ENCODE results near the gene NISCH. TPM values are rescaled to one million over a fixed set of nuclear protein-coding genes. Genes with fewer than 3 reads are reported as not detected.

NISCH gene
- total and polyA plus RNA-seq, 2 donors (not counting 1 experiment from before 2014, with no cell fraction given): 130 to 169 TPM

GRCh38 chr3:52477076-52477795, 21.8 kb downstream of the NISCH start:
- ATAC-seq (ENCODE audit: low read depth) (no peak), DNase-seq (no peak)
- no peak overlapping the region for H3K4me3 ChIP-seq (ENCODE audit: control extremely low read depth in 1 of 5, extremely low read depth in 1 of 5, insufficient read depth in 1 of 5, low read depth in 2 of 5, low read length in 4 of 5)
- intact Hi-C loops (cut with micrococcal nuclease): no loop called here
- H3K27me3 ChIP-seq (replicated peaks in 1 of 4; ENCODE audit: control extremely low read depth in 1 of 4, control insufficient read depth in 3 of 4, insufficient read depth in 4 of 4, low read length in 3 of 4): no peaks in the 10 kb centered on the region
- 99% methylated on average over 16 of the region's 16 CpGs for WGBS (ENCODE audit: insufficient coverage)
- no peaks in the 10 kb centered on the region for H3K4me1 Mint-ChIP-seq
- no peak overlapping the region for H3K27ac ChIP-seq (ENCODE audit: low read length in 2 of 2)
- H3K4me3 Mint-ChIP-seq: no peak overlapping the region
- peaks cover 4 to 80% of the 10 kb centered on the region in 2 experiments for H3K36me3 ChIP-seq (replicated peaks in 1 of 2; ENCODE audit: control extremely low read depth in 1 of 2, control insufficient read depth in 1 of 2, extremely low read depth in 1 of 2, insufficient read depth in 2 of 2, low read length in 1 of 2)
- no peak overlapping the region for H3K27ac Mint-ChIP-seq
- peaks cover 1% of the 10 kb centered on the region for H3K79me2 ChIP-seq (ENCODE audit: control insufficient read depth, insufficient read depth, low read length)
- no peaks in the 10 kb centered on the region for H3K4me1 ChIP-seq (ENCODE audit: control insufficient read depth in 2 of 2, insufficient read depth in 2 of 2, low read length in 2 of 2)
- no peaks in the 10 kb centered on the region for H3K27me3 Mint-ChIP-seq
- H3K4me2 ChIP-seq (replicated peaks; ENCODE audit: low read depth, low read length, poor library complexity, severe bottlenecking): no peak overlapping the region
- POLR2A ChIA-PET: no interaction called here
- H3K9ac ChIP-seq (ENCODE audit: low read length): no peak overlapping the region
- no peaks in the 10 kb centered on the region for H3K9me3 ChIP-seq (ENCODE audit: control extremely low read depth in 1 of 3, control insufficient read depth in 2 of 3, insufficient read depth in 1 of 3, low read length in 2 of 3)
- TF ChIP-seq CTCF (IDR thresholded peaks at IDR 0.05) (no peak), EZH2 (IDR thresholded peaks at IDR 0.05; ENCODE audit: borderline replicate concordance, insufficient read depth, low read depth, low read length, poor library complexity, severe bottlenecking) (no peak)
- no peak overlapping the region for H2AFZ ChIP-seq (ENCODE audit: insufficient read depth, low read depth, low read length, poor library complexity, severe bottlenecking)
- H3K9me3 Mint-ChIP-seq (ENCODE audit: insufficient read depth): no peaks in the 10 kb centered on the region
- H4K20me1 ChIP-seq (ENCODE audit: control insufficient read depth, insufficient read depth, low read length, poor library complexity, severe bottlenecking): no peaks in the 10 kb centered on the region
- CTCF ChIA-PET: no interaction called here

GRCh38 chr3:52477796-52478095, 22.3 kb downstream of the NISCH start:
- Histone ChIP-seq H2AFZ (ENCODE audit: insufficient read depth, low read depth, low read length, poor library complexity, severe bottlenecking) (no peak overlapping the region), H3K4me3 (ENCODE audit: control extremely low read depth in 1 of 5, extremely low read depth in 1 of 5, insufficient read depth in 1 of 5, low read depth in 2 of 5, low read length in 4 of 5) (no peak overlapping the region), H3K9ac (ENCODE audit: low read length) (no peak overlapping the region), H3K9me3 (ENCODE audit: control extremely low read depth in 1 of 3, control insufficient read depth in 2 of 3, insufficient read depth in 1 of 3, low read length in 2 of 3) (no peaks in the 10 kb centered on the region), H4K20me1 (ENCODE audit: control insufficient read depth, insufficient read depth, low read length, poor library complexity, severe bottlenecking) (no peaks in the 10 kb centered on the region), H3K79me2 (ENCODE audit: control insufficient read depth, insufficient read depth, low read length) (no peaks in the 10 kb centered on the region), H3K4me1 (ENCODE audit: control insufficient read depth in 2 of 2, insufficient read depth in 2 of 2, low read length in 2 of 2) (no peaks in the 10 kb centered on the region), H3K4me2 (replicated peaks; ENCODE audit: low read depth, low read length, poor library complexity, severe bottlenecking) (no peak overlapping the region), H3K27me3 (replicated peaks in 1 of 4; ENCODE audit: control extremely low read depth in 1 of 4, control insufficient read depth in 3 of 4, insufficient read depth in 4 of 4, low read length in 3 of 4) (no peaks in the 10 kb centered on the region), H3K27ac (ENCODE audit: low read length in 2 of 2) (no peak overlapping the region), H3K36me3 (replicated peaks in 1 of 2; ENCODE audit: control extremely low read depth in 1 of 2, control insufficient read depth in 1 of 2, extremely low read depth in 1 of 2, insufficient read depth in 2 of 2, low read length in 1 of 2) (peaks cover 4 to 79% of the 10 kb centered on the region in 2 experiments)
- DNase-seq: no peak
- Mint-ChIP-seq H3K4me3 (no peak overlapping the region), H3K27me3 (no peaks in the 10 kb centered on the region), H3K4me1 (no peaks in the 10 kb centered on the region), H3K9me3 (ENCODE audit: insufficient read depth) (no peaks in the 10 kb centered on the region), H3K27ac (no peak overlapping the region)
- no peak for ATAC-seq (ENCODE audit: low read depth)
- TF ChIP-seq CTCF (IDR thresholded peaks at IDR 0.05): no peak
- TF ChIP-seq EZH2 (IDR thresholded peaks at IDR 0.05; ENCODE audit: borderline replicate concordance, insufficient read depth, low read depth, low read length, poor library complexity, severe bottlenecking): no peak
- POLR2A ChIA-PET: no interaction called here
- CTCF ChIA-PET: no interaction called here
- WGBS (ENCODE audit: insufficient coverage): 97% methylated on average over 5 of the region's 6 CpGs
- intact Hi-C loops (cut with micrococcal nuclease): no loop called here
